Activated naive CD4-positive, alpha-beta T cell treated with anti-CD3 and anti-CD28 coated beads for 36 hours (primary cell): ENCODE measurements around the gene FAM156B. TPM values are rescaled to one million over a fixed set of nuclear protein-coding genes. Genes with fewer than 3 reads are reported as not detected.
"Not testable (repeated sequence)": the region's sequence is repeated elsewhere in the genome, so short reads cannot be mapped to it uniquely, and the experiment has no call there.

ENCODE experiments used
- CTCF ChIA-PET: fragments of 350-600 bp; sonication (Branson Sonifier 250); formaldehyde crosslinking; loops from one replicate; lab custom pipeline; 2021; ENCODE audit warnings: antibody characterized with exemption; lab: Charles Lee
- DNase-seq: peaks from one replicate; pipeline ENCODE4 v3.0.0-alpha.2; 2020
- H3K27ac Mint-ChIP-seq: one replicate; pipeline ENCODE4 v1.8.0; 2021; ENCODE audit warnings: mild to moderate bottlenecking, mixed read lengths
- H3K27me3 Mint-ChIP-seq: one replicate; pipeline ENCODE4 v1.8.0; 2021; ENCODE audit warnings: low read depth, mixed read lengths
- H3K36me3 Mint-ChIP-seq: one replicate; pipeline ENCODE4 v1.8.0; 2021; ENCODE audit warnings: low read depth, mixed read lengths
- H3K4me1 Mint-ChIP-seq: one replicate; pipeline ENCODE4 v1.8.0; 2021; ENCODE audit warnings: low read depth, mixed read lengths
- H3K4me3 Mint-ChIP-seq: one replicate; pipeline ENCODE4 v1.8.0; 2021; ENCODE audit warnings: mild to moderate bottlenecking, moderate library complexity, mixed read lengths
- H3K9me3 Mint-ChIP-seq: one replicate; pipeline ENCODE4 v1.8.0; 2021; ENCODE audit warnings: mixed read lengths
- intact Hi-C: fragments of 100-400 bp; cut with micrococcal nuclease; formaldehyde crosslinking; loops from one replicate; pipeline ENCODE4 v1.15.1; 2023
- total RNA-seq, 2 experiments: library from RNA; stranded (reverse); gene quantifications; one replicate each; pipeline ENCODE4 v1.2.3, GENCODE V29; 2021

The FAM156B gene
- total RNA-seq, 2 experiments from 2014 or later: 12.6 to 13.5 TPM

DNA sequence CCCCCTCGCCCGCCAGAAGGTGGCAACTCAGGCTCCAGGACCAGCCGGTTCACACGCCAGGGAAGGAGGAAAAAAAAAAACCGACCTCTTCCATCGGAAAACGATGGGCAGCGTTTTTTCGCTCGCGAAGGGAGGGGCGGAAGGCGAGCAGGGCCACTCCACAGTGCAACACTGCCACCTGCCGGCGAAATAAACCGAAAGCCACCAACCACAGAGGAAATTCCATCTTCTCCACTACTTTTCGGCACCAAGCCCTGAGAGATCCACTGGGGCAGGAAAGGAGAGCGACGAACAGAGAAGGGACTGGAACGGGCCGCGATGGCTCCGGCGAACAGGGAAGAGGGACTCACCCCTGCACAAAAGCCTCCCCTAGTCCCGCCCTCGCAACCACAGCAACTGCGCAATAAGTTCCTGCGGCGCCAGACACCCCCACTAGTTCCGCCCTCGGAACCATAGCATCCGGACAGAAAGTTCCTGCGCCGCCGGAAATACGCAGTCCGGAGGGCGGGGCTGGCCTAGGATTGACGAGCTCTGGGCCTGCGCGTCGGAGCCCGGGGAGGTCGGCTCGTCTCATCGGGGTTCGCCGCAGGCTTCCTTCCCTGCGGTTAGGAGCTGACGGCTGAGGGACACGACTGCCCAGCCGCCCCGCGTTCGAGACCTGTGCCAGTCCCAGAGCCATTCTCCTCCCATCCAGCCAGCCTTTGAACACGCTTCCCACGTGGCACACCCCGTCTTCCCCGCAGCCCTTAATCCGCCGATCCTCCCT, 37.8 kb downstream of the FAM156B start:
- Mint-ChIP-seq H3K9me3 (no peaks in the 10 kb centered on the region), H3K27me3 (no peaks in the 10 kb centered on the region), H3K27ac (peak overlapping the region; percentile 99), H3K4me3 (peak overlapping the region; percentile 90), H3K36me3 (no peaks in the 10 kb centered on the region), H3K4me1 (peaks cover 4% of the 10 kb centered on the region)
- DNase-seq: peak; percentile 93
- CTCF ChIA-PET: interaction anchor here (0.6 to 1.0 kb wide), 4 partner anchors 55 to 63 kb away, joined by 3 to 4 read pairs (median 3); no protein-coding TSS in a partner anchor
- intact Hi-C loops: no loop called here

DNA sequence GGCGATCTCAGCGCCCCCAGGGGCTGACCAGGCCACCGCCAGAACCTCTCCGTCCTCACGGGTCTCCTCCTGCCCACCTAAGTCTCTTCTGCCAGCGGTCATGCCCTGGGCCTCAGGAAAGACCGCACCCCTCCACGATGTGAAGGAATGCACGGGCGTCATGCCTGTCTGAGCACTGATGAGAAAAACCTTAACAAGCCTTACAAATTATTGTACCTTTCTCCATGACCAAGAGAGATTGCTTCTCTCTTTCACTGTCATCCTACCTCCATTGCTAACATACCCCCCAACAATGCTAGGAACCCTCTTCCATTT, 38.3 kb downstream of the FAM156B start:
- intact Hi-C loops, H3K36me3 Mint-ChIP-seq, H3K27me3 Mint-ChIP-seq, H3K9me3 Mint-ChIP-seq, H3K4me1 Mint-ChIP-seq, DNase-seq: not testable (repeated sequence)
- CTCF ChIA-PET: interaction anchor here (0.6 to 1.0 kb wide), 4 partner anchors 55 to 62 kb away, joined by 3 to 4 read pairs (median 3); no protein-coding TSS in a partner anchor
- Mint-ChIP-seq H3K4me3 (peak overlapping the region; percentile 90), H3K27ac (peak overlapping the region; percentile 99)

DNA sequence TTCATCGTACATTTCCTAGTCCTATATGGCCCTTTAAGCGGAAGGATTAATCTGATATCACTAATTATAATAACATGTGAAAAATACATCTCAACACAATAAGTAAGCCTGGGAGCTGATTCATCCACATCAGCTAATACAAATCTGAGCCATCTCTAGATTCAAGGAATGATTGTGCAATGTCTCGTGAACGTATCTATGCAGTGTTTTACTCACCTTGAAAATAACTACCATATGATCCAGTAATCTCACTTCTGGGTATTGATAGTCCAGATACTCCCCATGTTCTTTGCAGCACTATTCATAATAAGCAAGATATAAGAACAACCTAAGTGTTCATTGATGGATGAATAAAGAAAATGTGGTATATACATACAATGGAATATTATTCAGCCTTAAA, 43.6 kb downstream of the FAM156B start:
- H3K27ac Mint-ChIP-seq, H3K4me3 Mint-ChIP-seq, H3K27me3 Mint-ChIP-seq, H3K36me3 Mint-ChIP-seq, H3K9me3 Mint-ChIP-seq, DNase-seq, intact Hi-C loops, CTCF ChIA-PET, H3K4me1 Mint-ChIP-seq: not testable (repeated sequence)

DNA sequence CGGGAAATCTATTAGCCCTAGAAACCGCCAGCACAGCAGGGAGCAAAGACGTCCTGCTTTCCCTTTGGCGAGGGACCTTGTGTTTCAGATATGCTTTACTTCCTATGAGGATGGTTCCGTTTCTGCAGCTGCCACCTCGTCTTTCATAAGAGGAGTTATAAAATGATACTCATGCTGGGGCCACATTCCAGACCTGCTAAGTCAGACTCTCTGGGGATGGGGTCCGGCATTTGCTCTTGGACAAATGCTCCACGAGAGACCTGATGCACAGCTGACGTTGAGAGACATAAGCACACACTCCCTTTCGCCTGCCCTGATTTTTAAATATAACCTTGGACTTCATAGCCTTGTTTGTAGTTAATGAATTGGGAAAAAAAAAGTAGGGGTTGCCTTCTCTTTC, 44.6 kb downstream of the FAM156B start:
- H3K27me3 Mint-ChIP-seq, intact Hi-C loops, H3K9me3 Mint-ChIP-seq, H3K4me1 Mint-ChIP-seq, H3K36me3 Mint-ChIP-seq, H3K4me3 Mint-ChIP-seq, H3K27ac Mint-ChIP-seq, CTCF ChIA-PET, DNase-seq: not testable (repeated sequence)

DNA sequence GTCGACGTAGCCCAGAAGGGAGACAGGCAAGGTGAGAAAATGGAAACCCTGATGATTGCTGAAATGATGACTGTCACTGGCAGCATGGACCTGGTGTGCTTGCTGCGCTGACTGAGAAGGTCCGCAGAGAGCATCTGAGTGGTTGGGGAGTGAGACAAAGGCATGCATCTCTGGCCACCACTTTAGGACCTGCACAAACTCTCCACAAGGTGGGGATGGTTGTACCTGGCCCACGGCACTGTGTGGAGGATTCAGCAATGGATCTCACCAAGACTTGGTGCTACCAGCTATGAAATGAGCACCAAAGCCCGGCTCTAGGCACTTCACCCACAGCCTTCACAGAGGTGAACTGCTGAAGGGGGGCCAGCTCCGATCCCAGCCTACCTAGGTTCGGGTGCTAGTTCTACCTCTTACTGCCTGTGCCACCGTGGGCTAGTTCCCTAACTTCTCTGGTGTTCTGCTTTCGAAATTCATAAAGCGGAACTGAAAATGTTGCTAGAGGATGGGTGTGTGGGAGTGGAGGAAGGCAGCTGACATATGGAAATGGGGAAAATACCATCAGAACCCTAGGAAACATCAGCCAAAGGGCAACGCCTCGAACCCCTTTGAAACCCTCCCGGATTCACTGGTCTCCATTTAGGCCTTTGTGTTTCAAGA, 48.8 kb downstream of the FAM156B start:
- intact Hi-C loops, H3K4me1 Mint-ChIP-seq, DNase-seq, H3K36me3 Mint-ChIP-seq, H3K27me3 Mint-ChIP-seq, H3K9me3 Mint-ChIP-seq, H3K27ac Mint-ChIP-seq, H3K4me3 Mint-ChIP-seq, CTCF ChIA-PET: not testable (repeated sequence)

DNA sequence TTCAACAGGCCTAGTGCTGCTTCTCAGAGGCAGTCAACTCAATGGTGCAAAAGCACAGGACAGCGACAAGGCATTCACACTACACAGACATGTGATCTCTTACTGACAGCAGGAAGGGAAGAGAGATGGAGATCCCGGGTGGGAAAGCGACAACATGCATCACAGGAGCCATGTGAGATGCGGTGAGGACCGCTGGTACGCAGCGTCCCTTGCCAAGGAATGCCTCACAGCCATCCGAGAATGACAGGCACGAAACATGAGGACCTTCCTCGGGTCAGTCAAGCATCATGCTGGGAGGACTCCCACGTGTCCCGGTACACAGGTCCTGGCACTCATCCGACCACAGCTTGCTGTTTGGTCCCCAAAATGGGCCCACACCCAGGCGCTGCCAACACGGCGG, 50.4 kb downstream of the FAM156B start:
- DNase-seq, CTCF ChIA-PET, H3K27ac Mint-ChIP-seq, H3K27me3 Mint-ChIP-seq, H3K4me3 Mint-ChIP-seq, H3K9me3 Mint-ChIP-seq, intact Hi-C loops, H3K36me3 Mint-ChIP-seq, H3K4me1 Mint-ChIP-seq: not testable (repeated sequence)

DNA sequence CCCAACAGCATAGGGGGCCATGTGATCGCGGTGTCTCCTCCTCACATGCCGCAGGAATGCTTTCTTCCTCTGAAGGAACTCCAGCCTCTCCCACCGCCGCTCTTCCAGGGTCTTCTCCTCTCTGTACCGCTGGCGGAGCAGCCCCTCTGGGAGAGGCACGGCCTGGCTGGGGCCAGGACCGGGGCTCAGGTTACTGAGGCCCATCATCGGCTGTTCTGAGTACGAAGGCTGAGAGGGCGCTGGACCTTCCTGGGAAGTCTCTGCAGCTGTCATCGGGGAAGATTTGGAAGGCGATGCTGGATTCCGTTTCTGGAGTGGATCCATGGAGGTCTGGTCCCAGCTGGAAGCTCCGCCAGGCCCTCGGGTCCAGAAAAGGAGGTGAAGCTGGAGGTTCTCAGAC, 51.1 kb downstream of the FAM156B start:
- H3K4me3 Mint-ChIP-seq, H3K36me3 Mint-ChIP-seq, H3K9me3 Mint-ChIP-seq, H3K4me1 Mint-ChIP-seq, DNase-seq, H3K27me3 Mint-ChIP-seq, CTCF ChIA-PET, intact Hi-C loops, H3K27ac Mint-ChIP-seq: not testable (repeated sequence)

DNA sequence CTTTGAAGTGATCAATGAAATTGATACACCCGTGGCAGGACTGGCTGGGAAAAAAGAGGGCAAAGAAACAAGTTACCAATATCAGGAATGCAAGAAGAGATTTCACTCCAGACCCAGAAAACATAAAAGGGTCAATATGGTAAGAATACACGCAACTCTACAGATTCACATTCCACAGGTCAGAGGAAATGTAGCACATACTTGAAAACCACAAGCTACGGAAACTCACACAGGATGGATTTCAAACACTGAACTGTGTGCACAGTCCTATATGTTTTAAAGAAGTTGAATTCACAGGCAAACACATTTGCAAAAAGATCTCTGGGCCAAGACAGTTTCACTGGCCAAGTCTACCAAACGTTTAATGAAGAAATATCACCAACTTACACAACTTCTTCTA, 52.2 kb downstream of the FAM156B start:
- DNase-seq, H3K27me3 Mint-ChIP-seq, CTCF ChIA-PET: not testable (repeated sequence)

DNA sequence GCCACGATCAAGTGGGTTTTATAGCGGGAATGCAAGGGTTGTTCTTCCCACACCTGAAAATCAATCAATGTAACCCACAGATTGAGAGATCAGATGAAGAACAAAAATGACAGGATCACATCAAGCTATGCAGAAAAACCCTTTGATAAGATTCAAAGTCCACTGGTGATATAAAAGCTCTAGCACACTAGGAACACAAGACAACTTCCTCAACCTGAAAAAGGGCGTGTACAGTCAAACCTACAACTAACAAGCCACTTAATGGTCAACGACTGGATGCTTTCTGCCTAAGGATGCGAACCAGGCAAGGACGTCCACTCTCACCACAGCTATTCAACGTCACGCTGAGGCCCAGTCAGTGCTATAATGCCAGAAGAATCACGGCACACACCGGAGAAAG, 52.8 kb downstream of the FAM156B start:
- H3K27ac Mint-ChIP-seq, DNase-seq, intact Hi-C loops, CTCF ChIA-PET, H3K4me1 Mint-ChIP-seq, H3K9me3 Mint-ChIP-seq, H3K36me3 Mint-ChIP-seq, H3K4me3 Mint-ChIP-seq, H3K27me3 Mint-ChIP-seq: not testable (repeated sequence)

More for the DNA sequence above, 52.2 kb downstream of the FAM156B start:
- H3K36me3 Mint-ChIP-seq, H3K27ac Mint-ChIP-seq, H3K4me3 Mint-ChIP-seq, H3K9me3 Mint-ChIP-seq, intact Hi-C loops, H3K4me1 Mint-ChIP-seq: not testable (repeated sequence)

Other genes starting within 250 kb of the FAM156B start
- gene SSX7, start 242.4 kb upstream of the FAM156B start, total RNA-seq: not detected
- gene SSX2, start 190.2 kb upstream of the FAM156B start, total RNA-seq: not detected
- not detected for gene SSX2B, start 146.1 kb upstream of the FAM156B start, total RNA-seq
- not detected for gene SPANXN5, start 99.9 kb upstream of the FAM156B start, total RNA-seq
- gene XAGE5, start 86.0 kb upstream of the FAM156B start, total RNA-seq: not detected
- gene XAGE3, start 29.2 kb upstream of the FAM156B start, total RNA-seq: not detected
- gene FAM156A, start 61.2 kb downstream of the FAM156B start, total RNA-seq: 10 to 100 TPM; 17.9 to 19.7 TPM
- gene GPR173, start 151.5 kb downstream of the FAM156B start, total RNA-seq: under 1 TPM in 1 of 2 experiments, not detected in 1; 0.05 TPM
- gene TSPYL2, start 185.0 kb downstream of the FAM156B start, total RNA-seq: 10 to 100 TPM; 72.2 to 74.4 TPM
- gene KANTR, start 196.8 kb downstream of the FAM156B start, total RNA-seq: 1 to 10 TPM; 7.5 to 9.2 TPM